ENCODE measurements around the gene SCAMP4. TPM values are rescaled to one million over a fixed set of nuclear protein-coding genes. Genes with fewer than 3 reads are reported as not detected.

The SCAMP4 gene
- total and polyA plus RNA-seq, 9 of the 15 experiments (the other 6 are each of a cell fraction or from before 2014, with no cell fraction given), result 0.81 to 45.9 (median 12.8) TPM

DNA sequence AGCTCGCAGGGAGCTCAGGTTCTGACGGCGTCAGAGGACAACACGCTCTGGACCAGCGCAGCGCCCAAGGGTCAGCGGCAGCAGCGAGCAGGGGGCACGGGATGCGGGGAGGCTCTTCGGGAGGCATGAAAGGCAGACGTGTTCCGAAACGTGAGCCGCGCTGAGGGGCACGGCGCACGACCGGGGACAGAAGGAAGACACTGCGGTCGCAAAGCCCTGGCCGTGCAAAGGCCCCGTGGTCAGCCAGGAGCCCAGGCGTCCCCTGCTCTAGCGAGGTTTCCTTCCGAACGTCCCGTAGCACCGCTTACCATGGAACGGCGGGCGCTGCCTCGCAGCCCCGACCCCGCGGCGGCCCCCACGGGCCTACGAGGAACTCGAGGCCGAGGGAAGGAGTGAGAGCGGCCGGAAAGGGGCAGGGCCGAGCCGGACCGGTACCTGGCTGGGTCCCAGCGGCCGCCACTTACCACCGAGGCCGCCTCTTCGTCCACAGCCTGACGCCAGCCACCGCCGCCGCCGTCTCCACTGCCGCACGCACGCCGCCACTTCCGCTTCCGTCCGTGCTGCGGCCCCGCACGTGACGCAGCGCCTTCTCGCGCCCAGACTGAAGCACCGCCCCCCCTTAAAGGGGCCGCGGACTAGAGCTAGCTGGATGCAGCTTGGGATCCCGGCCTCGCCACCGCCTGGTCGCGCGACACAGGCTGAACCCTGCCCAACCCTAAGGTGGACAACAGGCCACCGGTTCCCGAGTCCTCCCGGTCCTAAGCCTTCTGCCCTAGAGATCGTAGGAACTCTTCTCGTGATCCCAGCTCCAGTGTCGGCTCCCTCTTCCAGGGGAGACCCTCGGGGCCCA, 29.3 kb upstream of the SCAMP4 start (continued):
- TF ChIP-seq THRA (IDR thresholded peaks at IDR 0.05) (no peak), ASH1L (IDR thresholded peaks at IDR 0.05; ENCODE audit: borderline replicate concordance, low read depth, partially characterized antibody) (no peak), CHD1 (IDR thresholded peaks at IDR 0.05; ENCODE audit: low read length) (peak; percentile 91), PRMT5 (CRISPR knock-in tag; IDR thresholded peaks at IDR 0.05) (no peak), PURB (CRISPR knock-in tag; IDR thresholded peaks at IDR 0.05; ENCODE audit: low read depth) (no peak), HDAC2 (IDR thresholded peaks at IDR 0.05) (no peak), ELK1 (CRISPR knock-in tag; IDR thresholded peaks at IDR 0.05) (no peak; the same call in 1 of the 2 replicates), CBX5 (IDR thresholded peaks at IDR 0.05; ENCODE audit: borderline replicate concordance, low read depth) (0 out of 2 replicates have a peak, but pooled peaks have one; percentile 32), ZNF431 (CRISPR knock-in tag; IDR thresholded peaks at IDR 0.05) (no peak), ZNF12 (CRISPR knock-in tag; IDR thresholded peaks at IDR 0.05) (no peak), NBN (IDR thresholded peaks at IDR 0.05; ENCODE audit: low read depth) (no peak; the same call in 1 of the 2 replicates), KDM4B (IDR thresholded peaks at IDR 0.05; ENCODE audit: borderline replicate concordance in 2 of 2, low read depth in 1 of 2) (peak in 1 of 2 experiments; percentile 63; a peak in 2 of 4 replicates), ZSCAN32 (CRISPR knock-in tag; IDR thresholded peaks at IDR 0.05) (no peak), HES1 (IDR thresholded peaks at IDR 0.05; ENCODE audit: low read depth) (peak; percentile 55; the same call in 1 of the 2 replicates), U2AF2 (optimal IDR thresholded peaks at IDR 0.05; ENCODE audit: low read depth, low read length) (no peak), CBX3 (IDR thresholded peaks at IDR 0.05; ENCODE audit: borderline replicate concordance in 1 of 2, low read length in 2 of 2) (peak in 1 of 2 experiments; percentile 43; a peak in 2 of 3 replicates), ZC3H11A (IDR thresholded peaks at IDR 0.05; ENCODE audit: low read depth, low read length) (no peak), ZNF57 (CRISPR knock-in tag; IDR thresholded peaks at IDR 0.05) (no peak), DMBX1 (CRISPR knock-in tag; IDR thresholded peaks at IDR 0.05; ENCODE audit: borderline replicate concordance) (no peak), RBM25 (IDR thresholded peaks at IDR 0.05; ENCODE audit: low read depth, low read length, severe bottlenecking) (peak; percentile 90), YY1 (IDR thresholded peaks at IDR 0.05; ENCODE audit: borderline replicate concordance in 1 of 3, control insufficient read depth in 1 of 3, extremely low read depth in 1 of 3, insufficient read depth in 3 of 3, insufficient read length in 1 of 3, insufficient replicate concordance in 2 of 3, low read depth in 1 of 3, low read length in 2 of 3) (peak in 2 of 3 experiments; percentile 65 to 71)
- TF ChIP-seq, protein P1, sequence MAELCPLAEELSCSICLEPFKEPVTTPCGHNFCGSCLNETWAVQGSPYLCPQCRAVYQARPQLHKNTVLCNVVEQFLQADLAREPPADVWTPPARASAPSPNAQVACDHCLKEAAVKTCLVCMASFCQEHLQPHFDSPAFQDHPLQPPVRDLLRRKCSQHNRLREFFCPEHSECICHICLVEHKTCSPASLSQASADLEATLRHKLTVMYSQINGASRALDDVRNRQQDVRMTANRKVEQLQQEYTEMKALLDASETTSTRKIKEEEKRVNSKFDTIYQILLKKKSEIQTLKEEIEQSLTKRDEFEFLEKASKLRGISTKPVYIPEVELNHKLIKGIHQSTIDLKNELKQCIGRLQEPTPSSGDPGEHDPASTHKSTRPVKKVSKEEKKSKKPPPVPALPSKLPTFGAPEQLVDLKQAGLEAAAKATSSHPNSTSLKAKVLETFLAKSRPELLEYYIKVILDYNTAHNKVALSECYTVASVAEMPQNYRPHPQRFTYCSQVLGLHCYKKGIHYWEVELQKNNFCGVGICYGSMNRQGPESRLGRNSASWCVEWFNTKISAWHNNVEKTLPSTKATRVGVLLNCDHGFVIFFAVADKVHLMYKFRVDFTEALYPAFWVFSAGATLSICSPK (IDR thresholded peaks at IDR 0.05; ENCODE audit: borderline replicate concordance), result no peak

All from K562 (cell line).